IMR-90 (cell line): Measurements from ENCODE around the gene ALAS1.

ENCODE experiments used
- BHLHE40 ChIP-seq: fragments of 150-350 bp; IDR thresholded peaks from 2 replicates; pipeline ENCODE4 v1.6.1; 2016; ENCODE audit warnings: mild to moderate bottlenecking, low read depth, low read length
- CEBPB ChIP-seq: IDR thresholded peaks from 2 replicates; pipeline ENCODE4 v1.6.1; 2012; ENCODE audit warnings: low read depth, low read length, improper control_type of control experiment
- CHD1 ChIP-seq: IDR thresholded peaks from 2 replicates; pipeline ENCODE4 v1.6.1; 2012; ENCODE audit warnings: low read depth, low read length, improper control_type of control experiment
- FOS ChIP-seq: fragments of 150-350 bp; IDR thresholded peaks from 2 replicates; pipeline ENCODE4 v1.6.1; 2016; ENCODE audit warnings: low read depth, low read length
- MAZ ChIP-seq: IDR thresholded peaks from 2 replicates; pipeline ENCODE4 v1.6.1; 2012; ENCODE audit warnings: low read depth, mild to moderate bottlenecking, low read length, improper control_type of control experiment, moderate library complexity, borderline replicate concordance
- MXI1 ChIP-seq: IDR thresholded peaks from 2 replicates; pipeline ENCODE4 v1.6.1; 2012; ENCODE audit warnings: low read depth, mild to moderate bottlenecking, low read length, moderate library complexity, borderline replicate concordance
- NFE2L2 ChIP-seq: fragments of 150-350 bp; IDR thresholded peaks from 2 replicates; pipeline ENCODE4 v1.6.1; 2016; ENCODE audit warnings: low read depth, mild to moderate bottlenecking, low read length
- POLR2A ChIP-seq: IDR thresholded peaks from 2 replicates; pipeline ENCODE4 v1.6.1; 2012; ENCODE audit warnings: mild to moderate bottlenecking, low read depth, low read length
- RAD21 ChIP-seq: IDR thresholded peaks from 2 replicates; pipeline ENCODE4 v1.6.1; 2012; ENCODE audit warnings: low read length, improper control_type of control experiment
- TF ChIP-seq, protein P1 (sequence below): conservative IDR thresholded peaks from 2 replicates; pipeline ENCODE4 v1.5.1; 2012; ENCODE audit warnings: mild to moderate bottlenecking, low read depth, low read length, improper control_type of control experiment
- TF ChIP-seq, protein P2 (sequence below): fragments of 150-350 bp; IDR thresholded peaks from 2 replicates; pipeline ENCODE4 v1.6.1; 2017; ENCODE audit warnings: mild to moderate bottlenecking, antibody characterized with exemption, low read length, low read depth

DNA sequence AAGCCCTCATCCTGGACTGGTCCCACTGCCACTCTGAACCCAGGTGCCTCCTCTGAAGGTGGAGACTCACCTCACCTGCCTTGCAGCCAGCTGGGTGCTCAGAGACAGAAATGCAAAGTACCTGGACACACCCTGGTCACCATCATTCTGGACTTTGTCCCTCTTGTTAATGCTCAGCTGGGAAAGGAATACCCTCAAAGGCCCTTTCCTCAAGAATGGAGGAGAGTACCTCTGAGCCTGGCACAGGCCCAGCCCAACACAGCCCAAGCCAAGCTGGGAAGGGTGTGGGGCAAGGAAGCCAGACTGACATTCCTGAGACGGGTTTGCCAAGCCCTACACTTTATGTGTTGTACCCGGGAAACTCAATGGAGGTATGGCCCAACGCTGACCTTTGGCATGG lies 983 bp upstream of the ALAS1 start:
- TF ChIP-seq POLR2A: no peak
- TF ChIP-seq, protein P1, sequence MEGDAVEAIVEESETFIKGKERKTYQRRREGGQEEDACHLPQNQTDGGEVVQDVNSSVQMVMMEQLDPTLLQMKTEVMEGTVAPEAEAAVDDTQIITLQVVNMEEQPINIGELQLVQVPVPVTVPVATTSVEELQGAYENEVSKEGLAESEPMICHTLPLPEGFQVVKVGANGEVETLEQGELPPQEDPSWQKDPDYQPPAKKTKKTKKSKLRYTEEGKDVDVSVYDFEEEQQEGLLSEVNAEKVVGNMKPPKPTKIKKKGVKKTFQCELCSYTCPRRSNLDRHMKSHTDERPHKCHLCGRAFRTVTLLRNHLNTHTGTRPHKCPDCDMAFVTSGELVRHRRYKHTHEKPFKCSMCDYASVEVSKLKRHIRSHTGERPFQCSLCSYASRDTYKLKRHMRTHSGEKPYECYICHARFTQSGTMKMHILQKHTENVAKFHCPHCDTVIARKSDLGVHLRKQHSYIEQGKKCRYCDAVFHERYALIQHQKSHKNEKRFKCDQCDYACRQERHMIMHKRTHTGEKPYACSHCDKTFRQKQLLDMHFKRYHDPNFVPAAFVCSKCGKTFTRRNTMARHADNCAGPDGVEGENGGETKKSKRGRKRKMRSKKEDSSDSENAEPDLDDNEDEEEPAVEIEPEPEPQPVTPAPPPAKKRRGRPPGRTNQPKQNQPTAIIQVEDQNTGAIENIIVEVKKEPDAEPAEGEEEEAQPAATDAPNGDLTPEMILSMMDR: no peak
- no peak for TF ChIP-seq BHLHE40
- TF ChIP-seq CHD1: no peak
- no peak for TF ChIP-seq MXI1
- TF ChIP-seq, protein P2, sequence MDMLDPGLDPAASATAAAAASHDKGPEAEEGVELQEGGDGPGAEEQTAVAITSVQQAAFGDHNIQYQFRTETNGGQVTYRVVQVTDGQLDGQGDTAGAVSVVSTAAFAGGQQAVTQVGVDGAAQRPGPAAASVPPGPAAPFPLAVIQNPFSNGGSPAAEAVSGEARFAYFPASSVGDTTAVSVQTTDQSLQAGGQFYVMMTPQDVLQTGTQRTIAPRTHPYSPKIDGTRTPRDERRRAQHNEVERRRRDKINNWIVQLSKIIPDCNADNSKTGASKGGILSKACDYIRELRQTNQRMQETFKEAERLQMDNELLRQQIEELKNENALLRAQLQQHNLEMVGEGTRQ: no peak
- TF ChIP-seq FOS: no peak
- TF ChIP-seq MAZ: no peak
- TF ChIP-seq RAD21: no peak
- no peak for TF ChIP-seq CEBPB
- TF ChIP-seq NFE2L2: no peak
